Subcutaneous abdominal adipose tissue (tissue), 5 donors: ENCODE data around the gene SCN4B.

ENCODE experiments used
- H3K27ac ChIP-seq: one replicate; pipeline ENCODE4 v1.7.0; 2013; ENCODE audit warnings: low read depth, mild to moderate bottlenecking, inconsistent platforms, low read length, moderate library complexity
- H3K27me3 ChIP-seq, 5 donors: one replicate each; pipeline ENCODE4 v1.7.0; 2013; ENCODE audit warnings: low read length in 5 of 5, inconsistent platforms in 1 of 5; ENCODE audit not compliant: control insufficient read depth in 5 of 5, insufficient read depth in 4 of 5
- H3K36me3 ChIP-seq, 5 donors: one replicate each; pipeline ENCODE4 v1.7.0; 2013; ENCODE audit warnings: low read length in 5 of 5; ENCODE audit not compliant: control insufficient read depth in 5 of 5, insufficient read depth in 5 of 5
- H3K4me1 ChIP-seq, 5 donors: one replicate each; pipeline ENCODE4 v1.7.0; 2013; ENCODE audit warnings: low read length in 5 of 5, mild to moderate bottlenecking in 3 of 5, moderate library complexity in 1 of 5; ENCODE audit not compliant: control insufficient read depth in 5 of 5, insufficient read depth in 5 of 5
- H3K4me3 ChIP-seq, 5 donors: one replicate each; pipeline ENCODE4 v1.7.0; 2013; ENCODE audit warnings: low read length in 5 of 5, low read depth in 1 of 5
- H3K9ac ChIP-seq, 5 donors: one replicate each; pipeline ENCODE4 v1.7.0; 2013; ENCODE audit warnings: low read length in 5 of 5, mild to moderate bottlenecking in 4 of 5, moderate library complexity in 3 of 5
- H3K9me3 ChIP-seq, 5 donors: one replicate each; pipeline ENCODE4 v1.7.0; 2013; ENCODE audit warnings: low read length in 5 of 5; ENCODE audit not compliant: control insufficient read depth in 5 of 5
- donor health status: healthy.
- donor health status: healthy.
- donor health status: healthy.
- donor health status: healthy.
- donor health status: healthy.

Gene SCN4B

GRCh38 chr11:118153976-118154375 lies 1.4 kb upstream of the SCN4B start:
- Histone ChIP-seq H3K9me3 (no peaks in the 10 kb centered on the region), H3K27ac (no peak overlapping the region), H3K4me3 (no peak overlapping the region), H3K4me1 (peaks cover 0 to 16% (median 14%) of the 10 kb centered on the region in 5 donors), H3K9ac (no peak overlapping the region), H3K36me3 (no peaks in the 10 kb centered on the region), H3K27me3 (peaks cover 40 to 80% (median 66%) of the 10 kb centered on the region in 5 donors)

GRCh38 chr11:118153516-118153915 lies 893 bp upstream of the SCN4B start:
- H3K9ac ChIP-seq: no peak overlapping the region
- peaks cover 40 to 79% (median 63%) of the 10 kb centered on the region in 5 donors for H3K27me3 ChIP-seq
- no peaks in the 10 kb centered on the region for H3K9me3 ChIP-seq
- H3K27ac ChIP-seq: no peak overlapping the region
- peak overlapping the region in 1 of 5 donors; percentile 65 for H3K4me3 ChIP-seq
- peaks cover 0 to 19% (median 14%) of the 10 kb centered on the region in 5 donors for H3K4me1 ChIP-seq
- H3K36me3 ChIP-seq: no peaks in the 10 kb centered on the region

GRCh38 chr11:118152020-118152551 lies 537 bp downstream of the SCN4B start:
- H3K9me3 ChIP-seq: no peaks in the 10 kb centered on the region
- H3K36me3 ChIP-seq: no peaks in the 10 kb centered on the region
- H3K9ac ChIP-seq: peak overlapping the region in 2 of 5 donors; percentile 13 to 38
- no peak overlapping the region for H3K27ac ChIP-seq
- peak overlapping the region; percentile 4 to 68 (median 60) for H3K4me3 ChIP-seq
- H3K27me3 ChIP-seq: peaks cover 36 to 65% (median 56%) of the 10 kb centered on the region in 5 donors
- peaks cover 0 to 25% (median 14%) of the 10 kb centered on the region in 5 donors for H3K4me1 ChIP-seq

- Histone ChIP-seq H3K4me1 (peaks cover 0 to 25% (median 14%) of the 10 kb centered on the region in 5 donors), H3K27me3 (peaks cover 30 to 60% (median 49%) of the 10 kb centered on the region in 5 donors)
These were observed 1.2 kb downstream of the SCN4B start for GRCh38 chr11:118151431-118151830.

DNA sequence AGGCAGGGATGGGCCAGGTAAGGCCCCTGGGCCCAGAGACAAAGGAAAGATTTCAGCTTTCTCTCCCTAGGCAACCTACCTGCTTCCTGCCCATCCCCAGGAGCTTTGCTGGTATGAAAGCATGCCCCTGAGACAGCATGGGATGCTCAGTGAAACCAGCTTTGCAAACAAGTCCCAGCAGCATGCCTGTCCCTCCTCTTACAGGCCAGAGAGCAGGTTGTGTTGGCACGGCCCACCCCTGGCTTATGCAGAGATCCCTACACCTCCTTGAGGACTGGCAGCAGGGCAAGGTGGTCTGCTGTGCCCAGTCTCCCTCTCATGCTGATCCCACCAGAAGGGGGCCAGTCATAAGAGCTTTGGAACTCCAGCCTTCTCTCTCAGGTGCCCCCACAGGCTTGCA lies 3.1 kb downstream of the SCN4B start:
- Histone ChIP-seq H3K4me1 (peaks cover 0 to 38% (median 25%) of the 10 kb centered on the region in 5 donors), H3K27me3 (peaks cover 19 to 51% (median 39%) of the 10 kb centered on the region in 5 donors), H3K9me3 (no peaks in the 10 kb centered on the region), H3K36me3 (no peaks in the 10 kb centered on the region), H3K27ac (no peak overlapping the region), H3K4me3 (peak overlapping the region in 1 of 5 donors; percentile 2), H3K9ac (no peak overlapping the region)

More at GRCh38 chr11:118151431-118151830, 1.2 kb downstream of the SCN4B start:
- peak overlapping the region in 2 of 5 donors; percentile 4 to 60 for H3K4me3 ChIP-seq
- H3K9ac ChIP-seq: no peak overlapping the region
- H3K9me3 ChIP-seq: no peaks in the 10 kb centered on the region
- no peak overlapping the region for H3K27ac ChIP-seq
- no peaks in the 10 kb centered on the region for H3K36me3 ChIP-seq

DNA sequence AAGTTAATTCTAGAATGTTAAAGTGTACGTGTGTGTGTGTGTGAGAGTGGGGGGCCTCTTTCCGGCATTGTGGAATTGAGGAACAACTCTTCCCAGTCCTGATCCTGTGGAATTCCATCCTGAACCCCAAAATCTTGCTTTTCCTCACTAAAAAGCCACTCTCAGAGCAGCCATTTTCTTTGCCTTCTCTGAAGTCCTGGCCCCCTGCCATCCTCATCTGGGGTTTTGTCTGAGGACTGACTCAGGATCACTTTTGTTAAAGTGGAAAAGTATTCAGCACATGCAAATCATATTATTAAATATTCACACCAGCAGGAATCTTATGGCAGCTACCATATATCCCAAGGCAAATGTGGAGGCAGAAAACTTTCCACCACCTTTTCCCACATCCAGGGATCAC lies 3.8 kb downstream of the SCN4B start:
- no peaks in the 10 kb centered on the region for H3K9me3 ChIP-seq
- no peaks in the 10 kb centered on the region for H3K36me3 ChIP-seq
- peaks cover 14 to 53% (median 35%) of the 10 kb centered on the region in 5 donors for H3K27me3 ChIP-seq
- no peak overlapping the region for H3K9ac ChIP-seq
- H3K4me3 ChIP-seq: no peak overlapping the region
- H3K27ac ChIP-seq: no peak overlapping the region
- peaks cover 0 to 38% (median 25%) of the 10 kb centered on the region in 5 donors for H3K4me1 ChIP-seq

GRCh38 chr11:118148240-118148639 lies 4.4 kb downstream of the SCN4B start:
- no peak overlapping the region for H3K27ac ChIP-seq
- H3K27me3 ChIP-seq: peaks cover 10 to 54% (median 33%) of the 10 kb centered on the region in 5 donors
- H3K9me3 ChIP-seq: no peaks in the 10 kb centered on the region
- H3K36me3 ChIP-seq: no peaks in the 10 kb centered on the region
- H3K9ac ChIP-seq: no peak overlapping the region
- peaks cover 0 to 37% (median 24%) of the 10 kb centered on the region in 5 donors for H3K4me1 ChIP-seq
- H3K4me3 ChIP-seq: no peak overlapping the region

GRCh38 chr11:118147502-118147901 lies 5.1 kb downstream of the SCN4B start:
- peaks cover 13 to 56% (median 36%) of the 10 kb centered on the region in 5 donors for H3K27me3 ChIP-seq
- no peaks in the 10 kb centered on the region for H3K36me3 ChIP-seq
- no peak overlapping the region for H3K9ac ChIP-seq
- no peaks in the 10 kb centered on the region for H3K9me3 ChIP-seq
- peaks cover 0 to 32% (median 18%) of the 10 kb centered on the region in 5 donors for H3K4me1 ChIP-seq
- H3K27ac ChIP-seq: no peak overlapping the region
- peak overlapping the region in 1 of 5 donors; percentile 27 for H3K4me3 ChIP-seq

- H3K9me3 ChIP-seq: no peaks in the 10 kb centered on the region
- H3K9ac ChIP-seq: no peak overlapping the region
- peaks cover 4 to 47% (median 28%) of the 10 kb centered on the region in 5 donors for H3K27me3 ChIP-seq
- peaks cover 0 to 29% (median 14%) of the 10 kb centered on the region in 5 donors for H3K4me1 ChIP-seq
- no peak overlapping the region for H3K27ac ChIP-seq
- H3K4me3 ChIP-seq: no peak overlapping the region
- H3K36me3 ChIP-seq: no peaks in the 10 kb centered on the region
These were observed 6.1 kb downstream of the SCN4B start for GRCh38 chr11:118146554-118146953.

DNA sequence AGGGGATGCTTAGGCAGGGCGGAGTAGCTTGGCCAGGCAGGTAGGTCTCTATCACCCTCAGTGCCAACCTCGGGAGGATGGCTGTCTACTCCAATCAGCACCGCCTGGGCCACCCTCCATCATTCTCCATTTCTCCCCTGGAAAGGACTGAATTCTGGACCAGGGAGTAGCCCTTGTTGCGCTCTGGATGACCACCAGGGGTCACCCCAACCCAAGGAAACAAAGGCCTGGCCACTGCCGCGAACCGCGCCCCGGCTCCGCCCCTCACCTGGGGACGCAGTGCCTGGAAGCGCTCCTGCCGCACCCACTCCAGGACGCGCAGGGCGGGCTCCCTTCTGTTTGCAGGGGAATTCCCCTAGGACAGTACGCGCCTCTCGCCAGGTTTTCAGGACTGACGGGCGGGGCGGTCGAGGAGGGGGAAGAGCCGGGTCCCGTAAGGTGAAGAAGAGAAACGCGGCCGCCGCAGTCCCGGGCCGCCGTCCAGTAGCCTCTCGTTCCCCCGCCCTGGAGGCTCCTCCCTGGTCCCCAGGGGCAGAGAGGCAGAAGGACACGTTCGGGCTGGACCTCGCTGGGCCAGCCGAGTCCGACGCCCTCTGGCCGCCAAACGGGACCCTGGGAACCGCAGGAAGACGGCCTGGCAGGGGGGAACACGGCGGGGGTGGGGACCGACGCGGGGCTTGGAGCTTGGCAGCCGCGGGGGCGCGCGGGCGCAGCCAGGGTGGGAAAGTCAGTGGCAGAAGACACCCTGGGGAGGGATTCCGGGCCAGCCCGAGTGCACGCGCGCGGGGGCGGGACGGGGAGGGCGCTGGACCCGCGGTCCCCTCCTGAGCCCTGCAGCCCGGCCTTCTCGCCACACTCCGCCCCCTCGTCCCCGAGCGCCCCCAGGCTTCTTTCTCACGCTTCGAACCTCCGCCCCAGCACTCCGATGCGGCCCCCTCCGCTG lies 7.1 kb downstream of the SCN4B start:
- no peak overlapping the region for H3K27ac ChIP-seq
- peaks cover 0 to 29% (median 14%) of the 10 kb centered on the region in 5 donors for H3K4me1 ChIP-seq
- no peaks in the 10 kb centered on the region for H3K36me3 ChIP-seq
- peaks cover 8 to 37% (median 30%) of the 10 kb centered on the region in 5 donors for H3K27me3 ChIP-seq
- peak overlapping the region in 2 of 5 donors; percentile 4 to 27 for H3K9ac ChIP-seq
- H3K9me3 ChIP-seq: no peaks in the 10 kb centered on the region
- H3K4me3 ChIP-seq: peak overlapping the region; percentile 25 to 71 (median 58)
